ENCODE measurements around the gene TDP2.
"Not testable (repeated sequence)": the region's sequence is repeated elsewhere in the genome, so short reads cannot be mapped to it uniquely, and the experiment has no call there.

Gene TDP2

DNA sequence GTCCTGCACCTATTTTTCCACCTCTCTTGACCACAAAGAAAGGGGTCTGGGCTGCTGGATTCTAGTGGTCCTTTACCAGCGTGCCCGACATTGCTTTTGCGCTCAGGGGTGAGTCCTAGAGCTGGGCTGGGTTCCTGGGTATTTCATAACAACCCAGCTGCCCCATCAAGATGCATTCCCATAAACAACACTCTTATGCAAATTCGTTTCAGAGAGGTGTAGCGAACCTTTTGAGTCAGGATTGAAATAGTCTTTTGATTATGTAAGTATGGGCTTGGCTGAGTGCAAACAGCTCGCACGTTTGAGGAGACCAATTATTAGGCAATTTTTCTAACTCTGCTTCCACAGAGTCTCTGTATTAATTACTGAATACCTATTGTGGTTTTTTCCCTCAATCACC lies 13.9 kb upstream of the TDP2 start:
- DNase-seq (ENCODE audit: low read depth) = no peak

- DNase-seq (ENCODE audit: low read depth) = not testable (repeated sequence)
Observed at GRCh38 chr6:24678792-24679352, 12.2 kb upstream of the TDP2 start.

DNA sequence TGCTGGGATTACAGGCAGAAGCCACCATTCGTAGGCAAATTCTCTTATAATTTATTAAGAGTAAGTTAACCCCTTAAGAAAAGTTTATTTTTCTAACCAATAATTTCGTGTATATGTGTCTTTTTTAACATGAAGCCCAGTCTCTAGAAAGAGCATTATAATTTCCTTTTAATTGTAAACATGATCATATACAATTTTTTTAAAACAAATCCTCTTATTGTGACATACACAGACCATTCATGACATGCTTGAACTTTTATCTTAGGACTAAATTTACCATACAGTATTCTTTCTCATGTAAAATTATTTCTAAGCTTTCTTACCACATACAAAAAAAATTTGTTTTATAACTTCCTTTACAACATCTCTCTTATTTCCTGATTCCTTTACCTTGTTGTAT lies 6.9 kb upstream of the TDP2 start:
- no peak for DNase-seq (ENCODE audit: low read depth)

DNA sequence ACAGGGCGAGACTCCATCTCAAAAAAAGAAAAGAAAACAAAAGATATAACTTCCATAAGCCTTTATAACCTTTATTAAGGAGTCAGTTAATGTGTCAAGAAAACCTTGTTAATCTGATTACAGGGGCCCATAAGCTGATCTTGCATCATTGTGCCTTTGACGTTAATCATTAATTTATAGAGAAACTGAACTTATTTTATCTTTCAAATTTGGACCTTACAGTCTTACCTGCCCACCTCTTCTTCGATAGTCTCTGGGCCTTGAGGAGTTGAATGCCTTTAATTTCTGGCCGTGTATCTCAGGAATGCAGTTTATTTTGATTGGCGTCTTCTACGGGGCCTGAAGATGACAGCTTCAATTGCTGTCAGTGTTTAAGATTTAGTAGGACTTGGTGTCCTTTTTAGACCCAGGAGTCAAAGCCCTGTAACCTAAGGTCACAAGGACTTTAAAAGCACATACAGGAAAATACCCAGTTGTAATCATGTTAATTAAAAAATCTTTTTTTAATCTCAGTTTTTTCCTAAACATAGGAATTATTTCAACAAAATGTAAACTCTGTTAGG lies 6.0 kb upstream of the TDP2 start:
- DNase-seq (ENCODE audit: low read depth) = no peak

DNA sequence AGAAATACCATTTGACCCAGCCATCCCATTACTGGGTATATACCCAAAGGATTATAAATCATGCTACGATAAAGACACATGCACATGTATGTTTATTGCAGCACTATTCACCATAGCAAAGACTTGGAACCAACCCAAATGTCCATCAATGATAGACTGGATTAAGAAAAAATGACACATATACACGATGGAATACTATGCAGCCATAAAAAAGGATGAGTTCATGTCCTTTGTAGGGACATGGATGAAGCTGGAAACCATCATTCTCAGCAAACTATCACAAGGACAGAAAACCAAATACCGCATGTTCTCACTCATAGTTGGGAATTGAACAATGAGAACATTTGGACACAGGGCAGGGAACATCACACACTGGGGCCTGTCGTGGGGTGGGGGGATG lies 4.4 kb upstream of the TDP2 start:
- DNase-seq (ENCODE audit: low read depth) = not testable (repeated sequence)

DNA sequence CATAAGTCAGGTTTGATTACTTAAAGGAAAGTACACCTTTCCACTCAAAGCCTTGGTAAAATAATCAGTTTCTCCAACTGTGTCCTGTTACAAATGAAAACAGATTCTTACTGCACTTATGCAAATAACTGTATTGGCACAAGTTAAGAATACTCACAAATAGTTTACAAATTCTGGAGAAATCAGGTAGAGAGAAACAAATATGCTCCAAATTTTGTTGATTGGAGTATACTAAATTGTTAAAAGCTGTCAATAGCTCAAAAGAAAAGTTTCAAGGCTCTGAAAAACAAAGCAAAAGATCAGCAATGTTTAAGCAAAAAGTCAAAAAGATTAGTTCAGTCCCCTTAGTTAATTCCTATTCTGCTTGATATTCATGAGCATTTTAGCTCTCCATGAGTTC lies 3.8 kb upstream of the TDP2 start:
- DNase-seq (ENCODE audit: low read depth) = not testable (repeated sequence)

DNA sequence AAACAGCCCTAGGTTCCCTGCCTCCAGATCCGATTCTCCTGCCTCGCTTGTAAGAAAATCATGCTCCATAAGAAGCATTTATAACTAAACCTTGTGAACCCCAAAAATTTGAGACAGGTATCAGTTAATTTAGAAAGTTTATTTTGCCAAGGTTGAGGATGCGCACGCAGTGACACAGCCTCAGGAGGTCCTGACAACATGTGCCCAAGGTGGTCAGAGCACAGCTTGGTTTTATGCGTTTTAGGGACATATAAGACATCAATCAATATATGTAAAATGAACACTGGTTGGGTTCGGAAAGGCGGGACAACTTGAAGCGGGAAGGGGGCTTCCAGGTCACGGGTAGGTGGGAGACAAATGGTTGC lies 2.3 kb upstream of the TDP2 start:
- no peak for DNase-seq (ENCODE audit: low read depth)

- DNase-seq (ENCODE audit: low read depth) = not testable (repeated sequence)
Observed at GRCh38 chr6:24668066-24668996, 1.6 kb upstream of the TDP2 start.

DNA sequence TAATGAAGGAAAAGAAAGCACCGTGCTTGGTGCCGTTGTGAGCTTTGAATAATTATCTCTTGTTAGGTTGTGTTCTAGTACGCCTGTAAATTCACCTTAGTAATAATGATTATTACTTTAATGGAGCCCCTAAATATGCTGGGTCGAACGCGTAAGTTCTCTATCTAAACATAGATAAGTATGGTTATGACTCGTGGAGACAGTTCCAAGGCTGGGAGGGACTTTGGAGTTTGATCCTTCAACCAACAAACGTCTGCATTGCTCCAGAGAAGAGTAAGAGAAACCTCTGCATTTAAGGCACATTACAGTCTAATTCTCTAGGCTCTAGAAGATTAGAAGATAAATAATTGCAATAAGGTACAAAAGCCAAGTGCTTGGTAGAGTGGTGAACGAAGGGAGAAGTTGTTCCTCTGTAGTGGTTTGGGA lies 692 bp upstream of the TDP2 start:
- no peak for DNase-seq (ENCODE audit: low read depth)

DNA sequence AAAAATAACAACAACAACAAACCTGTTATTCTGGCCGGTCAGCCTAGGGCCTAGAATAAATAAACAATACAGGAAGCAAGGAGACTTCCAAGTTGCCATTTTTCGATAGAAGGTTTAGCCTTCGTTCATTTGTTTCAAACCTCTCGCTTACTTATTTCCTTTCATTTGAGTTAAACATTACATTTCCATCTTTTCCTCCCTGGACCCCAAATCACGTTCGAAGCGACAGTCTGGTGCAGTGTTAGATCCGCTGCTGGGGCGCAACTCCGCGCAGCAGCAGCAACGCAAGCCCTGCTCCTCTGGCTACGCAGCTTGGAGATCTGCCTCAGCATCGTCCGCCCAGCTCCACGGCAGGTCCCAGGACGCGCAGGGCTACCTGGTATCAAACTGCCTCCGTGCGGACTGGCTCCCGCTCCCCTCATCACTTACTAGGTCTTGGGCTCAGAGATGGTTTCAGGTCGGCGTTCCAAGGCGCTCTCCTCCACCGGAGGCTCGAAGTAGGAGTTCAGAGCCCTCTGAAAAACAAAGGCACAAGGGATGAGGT lies 530 bp downstream of the TDP2 start:
- DNase-seq (ENCODE audit: low read depth) = peak; percentile 20

DNA sequence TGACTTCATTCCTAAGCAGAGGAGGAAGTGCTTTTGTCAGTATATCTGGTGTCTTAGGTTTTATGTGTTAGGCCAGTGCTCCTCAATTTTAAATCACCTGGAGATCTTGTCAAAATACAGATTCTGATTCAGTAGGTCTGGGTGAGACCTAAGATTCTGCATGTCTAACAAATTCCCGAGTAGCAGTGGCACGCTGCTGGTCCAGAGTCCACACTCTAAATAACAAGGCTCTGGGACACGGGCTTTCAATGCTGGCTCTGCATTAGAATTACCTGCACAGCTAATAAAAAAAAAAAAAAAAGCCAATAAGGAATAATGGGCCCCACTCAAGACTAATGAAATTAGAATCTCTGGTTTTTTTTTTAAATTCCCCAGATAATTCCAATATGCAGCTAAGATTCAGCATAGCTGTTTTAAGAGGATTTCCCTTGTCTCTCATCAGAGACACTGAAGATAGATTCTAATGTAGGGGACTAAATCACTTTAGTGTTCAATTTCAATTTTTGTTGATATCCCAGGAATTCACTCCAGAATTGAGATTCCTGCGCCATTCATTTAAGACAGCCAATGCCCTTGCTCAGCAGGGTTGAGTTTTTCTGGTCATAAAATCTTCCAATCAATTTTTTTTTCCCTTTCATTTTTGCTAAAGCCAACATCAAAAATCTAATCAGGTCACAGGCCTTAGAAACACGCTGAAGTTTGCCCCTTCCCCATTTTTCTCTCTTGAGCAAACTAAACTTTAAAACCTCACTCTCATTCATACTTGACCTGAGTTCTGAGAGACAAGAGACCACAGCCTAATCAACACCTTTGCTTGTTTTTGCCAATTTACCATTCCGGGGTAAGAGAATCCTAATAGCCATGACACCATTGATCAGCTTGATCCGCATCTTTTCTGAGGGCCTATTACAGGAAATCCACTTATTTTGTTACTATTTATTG lies 2.4 kb downstream of the TDP2 start:
- no peak for DNase-seq (ENCODE audit: low read depth)

- DNase-seq (ENCODE audit: low read depth) = no peak
Observed at GRCh38 chr6:24663189-24663588, 3.5 kb downstream of the TDP2 start.

- DNase-seq (ENCODE audit: low read depth) = no peak
Observed at GRCh38 chr6:24662236-24662635, 4.5 kb downstream of the TDP2 start.

- not testable (repeated sequence) for DNase-seq (ENCODE audit: low read depth)
Observed at GRCh38 chr6:24661759-24662158, 4.9 kb downstream of the TDP2 start.

- no peak for DNase-seq (ENCODE audit: low read depth)
Observed at GRCh38 chr6:24660105-24660504, 6.6 kb downstream of the TDP2 start.

GRCh38 chr6:24659561-24659960 lies 7.1 kb downstream of the TDP2 start:
- no peak for DNase-seq (ENCODE audit: low read depth)

GRCh38 chr6:24658573-24659560 lies 7.8 kb downstream of the TDP2 start:
- no peak for DNase-seq (ENCODE audit: low read depth)

- no peak for DNase-seq (ENCODE audit: low read depth)
Observed at GRCh38 chr6:24655215-24655614, 11.5 kb downstream of the TDP2 start.

DNA sequence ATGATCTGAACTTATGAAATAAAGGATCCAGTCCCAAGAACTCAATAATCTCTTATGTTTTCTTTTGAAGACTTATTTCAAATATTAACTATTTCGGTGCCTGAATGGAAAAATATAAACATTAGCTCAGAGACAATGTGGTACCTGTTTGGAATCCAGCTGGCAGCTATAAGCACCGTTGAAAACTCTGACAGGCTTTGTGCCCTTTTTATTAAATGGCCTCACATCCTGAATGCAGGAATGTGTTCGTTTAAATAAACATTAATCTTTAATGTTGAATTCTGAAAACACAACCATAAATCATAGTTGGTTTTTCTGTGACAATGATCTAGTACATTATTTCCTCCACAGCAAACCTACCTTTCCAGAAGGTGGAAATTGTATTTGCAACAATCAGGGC lies 16.3 kb downstream of the TDP2 start:
- DNase-seq (ENCODE audit: low read depth) = no peak

DNA sequence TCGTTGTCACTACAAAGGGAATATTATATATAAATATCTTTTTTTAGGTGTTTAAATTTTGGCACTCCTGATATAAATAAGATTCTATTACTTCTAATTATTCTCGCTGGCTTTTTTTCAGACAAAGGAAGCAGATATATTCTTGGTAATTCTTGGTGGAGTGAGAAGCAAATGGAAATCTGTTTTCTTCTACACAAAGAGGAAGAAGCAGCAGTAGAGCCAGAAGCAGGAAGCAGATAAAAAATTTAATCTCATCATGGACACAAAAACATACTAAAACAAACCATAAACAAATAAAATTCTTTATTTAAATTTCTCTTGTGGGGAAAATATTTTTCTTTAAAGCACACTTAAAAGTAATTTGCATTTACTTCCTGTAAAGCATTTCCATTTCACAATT lies 17.0 kb downstream of the TDP2 start:
- DNase-seq (ENCODE audit: low read depth) = no peak

GRCh38 chr6:24648276-24648675 lies 18.4 kb downstream of the TDP2 start:
- DNase-seq (ENCODE audit: low read depth) = no peak

All from activated T-helper 1 cell treated with Interleukin-2 at 50 U/mL for 16 hours (primary cell).